GM12878 (cell line): ENCODE measurements around the gene SFXN1. TPM values are rescaled to one million over a fixed set of nuclear protein-coding genes. Genes with fewer than 3 reads are reported as not detected.

Experiments used
- HDAC6 ChIP-seq: fragments of 200-600 bp; sonication (generic); IDR thresholded peaks from one replicate; pipeline ENCODE4 v1.8.0; 2017; ENCODE audit warnings: antibody characterized with exemption; ENCODE audit not compliant: unreplicated experiment
- IKZF1 ChIP-seq: fragments of 450-650 bp; conservative IDR thresholded peaks from 2 replicates; pipeline ENCODE4 v1.6.1; 2017; ENCODE audit warnings: antibody characterized with exemption, mild to moderate bottlenecking
- IRF4 ChIP-seq: IDR thresholded peaks from 2 replicates; pipeline ENCODE4 v1.6.1; 2011; ENCODE audit warnings: low read depth, low read length
- JUNB ChIP-seq: IDR thresholded peaks from 2 replicates; pipeline ENCODE4 v1.6.1; 2016; ENCODE audit warnings: antibody characterized with exemption, mild to moderate bottlenecking
- MAX ChIP-seq: IDR thresholded peaks from 2 replicates; pipeline ENCODE4 v1.6.1; 2012; ENCODE audit warnings: low read depth, low read length, improper control_type of control experiment
- MEF2B ChIP-seq: fragments of 450-650 bp; IDR thresholded peaks from 2 replicates; pipeline ENCODE4 v1.6.1; 2018; ENCODE audit warnings: mild to moderate bottlenecking, moderate library complexity; ENCODE audit not compliant: partially characterized antibody, poor library complexity, severe bottlenecking
- NFYB ChIP-seq: IDR thresholded peaks from 2 replicates; pipeline ENCODE4 v1.6.1; 2011; ENCODE audit warnings: low read depth, mild to moderate bottlenecking, low read length, improper control_type of control experiment, moderate library complexity; ENCODE audit not compliant: insufficient read depth
- PAX5 ChIP-seq: IDR thresholded peaks from 2 replicates; pipeline ENCODE4 v1.6.1; 2011; ENCODE audit warnings: low read depth, low read length, borderline replicate concordance
- RAD21 ChIP-seq: IDR thresholded peaks from 2 replicates; pipeline ENCODE4 v1.6.1; 2011; ENCODE audit warnings: mild to moderate bottlenecking, low read depth, low read length, moderate library complexity; ENCODE audit not compliant: insufficient read depth
- RFX5 ChIP-seq: IDR thresholded peaks from 2 replicates; pipeline ENCODE4 v1.6.1; 2011; ENCODE audit warnings: low read depth, low read length, improper control_type of control experiment
- RUNX3 ChIP-seq: IDR thresholded peaks from 2 replicates; pipeline ENCODE4 v1.6.1; 2012; ENCODE audit warnings: low read length, inconsistent platforms
- SMAD5 ChIP-seq: IDR thresholded peaks from 2 replicates; pipeline ENCODE4 v1.6.1; 2016; ENCODE audit warnings: antibody characterized with exemption, low read depth
- SP1 ChIP-seq: IDR thresholded peaks from one replicate; pipeline ENCODE4 v1.6.1; 2011; ENCODE audit warnings: low read depth, low read length
- SUPT20H ChIP-seq: IDR thresholded peaks from 2 replicates; pipeline ENCODE4 v1.6.1; 2011; ENCODE audit warnings: low read depth, mild to moderate bottlenecking, low read length, moderate library complexity, borderline replicate concordance; ENCODE audit not compliant: control insufficient read depth
- TBL1XR1 ChIP-seq: IDR thresholded peaks from 2 replicates; pipeline ENCODE4 v1.6.1; 2012; ENCODE audit warnings: low read depth, low read length, improper control_type of control experiment
- TCF12 ChIP-seq: IDR thresholded peaks from 2 replicates; pipeline ENCODE4 v1.6.1; 2011; ENCODE audit warnings: low read depth, mild to moderate bottlenecking, low read length
- YY1 ChIP-seq: IDR thresholded peaks from 2 replicates; pipeline ENCODE4 v1.6.1; 2011; ENCODE audit warnings: low read depth, mild to moderate bottlenecking, low read length
- ZBED1 ChIP-seq: IDR thresholded peaks from 2 replicates; pipeline ENCODE4 v1.6.1; 2016; ENCODE audit warnings: borderline replicate concordance
- polyA plus RNA-seq, 11 experiments: library from polyadenylated mRNA; depleted of rRNA in 4 of 11; unstranded in 6 of 11; stranded (reverse) in 5 of 11; fragments of >200 nt; fragmentation: Nextera tagmentation in 4 of 11; fragmentation: Illumina TruSeq in 1 of 11; extraction: Ambion mirVana in 4 of 11; extraction: Trizol in 1 of 11; gene quantifications; 1 replicate in 1 of 11; 2 replicates in 10 of 11; pipeline versions ENCODE4 v1.2.1 to v1.2.3, GENCODE V29; 2011 to 2016; ENCODE audit warnings: inconsistent platforms in 2 of 11, missing spikeins in 2 of 11, low read depth in 1 of 11
- total RNA-seq, 4 experiments: library from RNA; depleted of rRNA in 3 of 4; stranded (reverse); fragments of >200 nt in 3 of 4; fragmentation: Illumina TruSeq in 1 of 4; extraction: Trizol in 1 of 4; gene quantifications; 2 replicates each; pipeline versions ENCODE4 v1.2.1 to v1.2.3, GENCODE V29; 2013 to 2021
- TF ChIP-seq, protein P1 (sequence below): fragments of 450-650 bp; IDR thresholded peaks from 2 replicates; pipeline ENCODE4 v1.6.1; 2014; ENCODE audit warnings: mild to moderate bottlenecking
- TF ChIP-seq, protein P2 (sequence below): IDR thresholded peaks from 2 replicates; pipeline ENCODE4 v1.6.1; 2011; ENCODE audit warnings: borderline replicate concordance, low read depth, mild to moderate bottlenecking, moderate library complexity, mixed read lengths, low read length; ENCODE audit not compliant: insufficient read depth; ENCODE audit errors: extremely low read length
- TF ChIP-seq, protein P3 (sequence below): IDR thresholded peaks from 2 replicates; pipeline ENCODE4 v1.6.1; 2011; ENCODE audit warnings: low read depth, mild to moderate bottlenecking, low read length, moderate library complexity, borderline replicate concordance; ENCODE audit errors: extremely low read depth
- TF ChIP-seq, protein P4 (sequence below), 3 experiments: IDR thresholded peaks in 2 of 3; conservative IDR thresholded peaks in 1 of 3; 2 replicates each; pipeline ENCODE4 v1.5.1; 2011; ENCODE audit warnings: low read depth in 3 of 3, low read length in 3 of 3, mild to moderate bottlenecking in 3 of 3, control low read depth in 2 of 3, moderate library complexity in 2 of 3, inconsistent platforms in 1 of 3, mixed read lengths in 1 of 3; ENCODE audit not compliant: control insufficient read depth in 2 of 3, insufficient read depth in 1 of 3; ENCODE audit errors: extremely low read depth in 1 of 3

The SFXN1 gene
- total and polyA plus RNA-seq, 10 of the 15 experiments (the other 5 are each of a cell fraction or from before 2014, with no cell fraction given), result 18.0 to 248 (median 103) TPM

GRCh38 chr5:175534070-175534932 lies 55.9 kb downstream of the SFXN1 start (continued):
- TF ChIP-seq NFYB (no peak), RUNX3 (peak; percentile 34), SUPT20H (no peak), SP1 (no peak), YY1 (peak; percentile 79), SMAD5 (no peak), IRF4 (0 out of 2 replicates have a peak, but pooled peaks have one; percentile 20), TCF12 (0 out of 2 replicates have a peak, but pooled peaks have one; percentile 19), HDAC6 (no peak), MAX (no peak), IKZF1 (peak; percentile 29; the same call in 1 of the 2 replicates), RAD21 (peak; percentile 84), TBL1XR1 (no peak), ZBED1 (no peak), JUNB (no peak), PAX5 (peak; percentile 29; the same call in 1 of the 2 replicates), RFX5 (no peak), MEF2B (no peak)
- TF ChIP-seq, protein P1, sequence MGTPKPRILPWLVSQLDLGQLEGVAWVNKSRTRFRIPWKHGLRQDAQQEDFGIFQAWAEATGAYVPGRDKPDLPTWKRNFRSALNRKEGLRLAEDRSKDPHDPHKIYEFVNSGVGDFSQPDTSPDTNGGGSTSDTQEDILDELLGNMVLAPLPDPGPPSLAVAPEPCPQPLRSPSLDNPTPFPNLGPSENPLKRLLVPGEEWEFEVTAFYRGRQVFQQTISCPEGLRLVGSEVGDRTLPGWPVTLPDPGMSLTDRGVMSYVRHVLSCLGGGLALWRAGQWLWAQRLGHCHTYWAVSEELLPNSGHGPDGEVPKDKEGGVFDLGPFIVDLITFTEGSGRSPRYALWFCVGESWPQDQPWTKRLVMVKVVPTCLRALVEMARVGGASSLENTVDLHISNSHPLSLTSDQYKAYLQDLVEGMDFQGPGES, result no peak
- TF ChIP-seq, protein P2, sequence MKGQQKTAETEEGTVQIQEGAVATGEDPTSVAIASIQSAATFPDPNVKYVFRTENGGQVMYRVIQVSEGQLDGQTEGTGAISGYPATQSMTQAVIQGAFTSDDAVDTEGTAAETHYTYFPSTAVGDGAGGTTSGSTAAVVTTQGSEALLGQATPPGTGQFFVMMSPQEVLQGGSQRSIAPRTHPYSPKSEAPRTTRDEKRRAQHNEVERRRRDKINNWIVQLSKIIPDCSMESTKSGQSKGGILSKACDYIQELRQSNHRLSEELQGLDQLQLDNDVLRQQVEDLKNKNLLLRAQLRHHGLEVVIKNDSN, result no peak
- TF ChIP-seq, protein P3, sequence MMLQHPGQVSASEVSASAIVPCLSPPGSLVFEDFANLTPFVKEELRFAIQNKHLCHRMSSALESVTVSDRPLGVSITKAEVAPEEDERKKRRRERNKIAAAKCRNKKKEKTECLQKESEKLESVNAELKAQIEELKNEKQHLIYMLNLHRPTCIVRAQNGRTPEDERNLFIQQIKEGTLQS, result 0 out of 2 replicates have a peak, but pooled peaks have one; percentile 18
- TF ChIP-seq, protein P4, sequence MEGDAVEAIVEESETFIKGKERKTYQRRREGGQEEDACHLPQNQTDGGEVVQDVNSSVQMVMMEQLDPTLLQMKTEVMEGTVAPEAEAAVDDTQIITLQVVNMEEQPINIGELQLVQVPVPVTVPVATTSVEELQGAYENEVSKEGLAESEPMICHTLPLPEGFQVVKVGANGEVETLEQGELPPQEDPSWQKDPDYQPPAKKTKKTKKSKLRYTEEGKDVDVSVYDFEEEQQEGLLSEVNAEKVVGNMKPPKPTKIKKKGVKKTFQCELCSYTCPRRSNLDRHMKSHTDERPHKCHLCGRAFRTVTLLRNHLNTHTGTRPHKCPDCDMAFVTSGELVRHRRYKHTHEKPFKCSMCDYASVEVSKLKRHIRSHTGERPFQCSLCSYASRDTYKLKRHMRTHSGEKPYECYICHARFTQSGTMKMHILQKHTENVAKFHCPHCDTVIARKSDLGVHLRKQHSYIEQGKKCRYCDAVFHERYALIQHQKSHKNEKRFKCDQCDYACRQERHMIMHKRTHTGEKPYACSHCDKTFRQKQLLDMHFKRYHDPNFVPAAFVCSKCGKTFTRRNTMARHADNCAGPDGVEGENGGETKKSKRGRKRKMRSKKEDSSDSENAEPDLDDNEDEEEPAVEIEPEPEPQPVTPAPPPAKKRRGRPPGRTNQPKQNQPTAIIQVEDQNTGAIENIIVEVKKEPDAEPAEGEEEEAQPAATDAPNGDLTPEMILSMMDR (IDR thresholded peaks at IDR 0.05 in 2 of 3, conservative IDR thresholded peaks at IDR 0.05 in 1 of 3; ENCODE audit: control insufficient read depth in 2 of 3, extremely low read depth in 1 of 3, insufficient read depth in 1 of 3, low read depth in 3 of 3, low read length in 3 of 3), result peak; percentile 99 to 100 (median 99)
